ENCODE data around the gene RNF145. TPM values are rescaled to one million over a fixed set of nuclear protein-coding genes. Genes with fewer than 3 reads are reported as not detected.

RNF145 gene
- total and polyA plus RNA-seq, 10 of the 15 experiments (the other 5 are each of a cell fraction or from before 2014, with no cell fraction given), result 9.7 to 58.1 (median 38.2) TPM

- TF ChIP-seq ZNF592 (IDR thresholded peaks at IDR 0.05) (no peak), IKZF2 (IDR thresholded peaks at IDR 0.05) (peak; percentile 50 to 68; a peak in 2 of 4 replicates), SP1 (IDR thresholded peaks at IDR 0.05; ENCODE audit: low read depth, low read length) (no peak), E2F4 (IDR thresholded peaks at IDR 0.05; ENCODE audit: low read depth, low read length) (no peak), CREB1 (IDR thresholded peaks at IDR 0.05; ENCODE audit: low read depth) (no peak), RB1 (IDR thresholded peaks at IDR 0.05; ENCODE audit: borderline replicate concordance) (no peak), KDM1A (IDR thresholded peaks at IDR 0.05; ENCODE audit: borderline replicate concordance) (no peak), STAT1 (conservative IDR thresholded peaks at IDR 0.05) (no peak), NFIC (IDR thresholded peaks at IDR 0.05; ENCODE audit: low read depth, low read length) (0 out of 2 replicates have a peak, but pooled peaks have one; percentile 36), E2F8 (IDR thresholded peaks at IDR 0.05; ENCODE audit: low read depth, partially characterized antibody) (no peak), PKNOX1 (IDR thresholded peaks at IDR 0.05) (no peak), MEF2A (IDR thresholded peaks at IDR 0.05; ENCODE audit: insufficient read depth, low read depth, low read length) (no peak), RUNX3 (IDR thresholded peaks at IDR 0.05; ENCODE audit: low read length) (0 out of 2 replicates have a peak, but pooled peaks have one; percentile 22), BMI1 (IDR thresholded peaks at IDR 0.05; ENCODE audit: borderline replicate concordance) (no peak; the same call in 1 of the 2 replicates), IKZF1 (conservative IDR thresholded peaks at IDR 0.05) (peak; percentile 62)
These were observed 28.2 kb downstream of the RNF145 start (continued) for GRCh38 chr5:159181152-159181551.
